Right lobe of liver (tissue), 4 donors: ENCODE data around the gene ZNF620.

Source experiments
- CTCF ChIP-seq, 4 donors: fragments of 200-600 bp in 3 of 4; fragments of 450-650 bp in 1 of 4; IDR thresholded peaks; one replicate each; pipeline versions ENCODE4 v1.5.1 to v1.8.0; 2016 to 2022; ENCODE audit warnings: antibody characterized with exemption in 4 of 4, mild to moderate bottlenecking in 2 of 4
- POLR2A ChIP-seq: fragments of 450-650 bp; IDR thresholded peaks from one replicate; pipeline ENCODE4 v1.6.1; 2017; ENCODE audit warnings: antibody characterized with exemption, mild to moderate bottlenecking
- donor health status: DM: no; HTN: no; CAD: no.
- donor health status: DM: no; HTN: no; CAD: no.
- donor health status: DM: no; HTN: yes; CAD: no.

- TF ChIP-seq CTCF (IDR thresholded peaks at IDR 0.05) (no peak), POLR2A (no peak)
These were observed 5.3 kb downstream of the ZNF620 start for GRCh38 chr3:40511031-40511718.
